Measurements from ENCODE around the gene PSORS1C1.
"Not testable (repeated sequence)": the region's sequence is repeated elsewhere in the genome, so short reads cannot be mapped to it uniquely, and the experiment has no call there.

The PSORS1C1 gene

GRCh38 chr6:31169123-31169857, 54.7 kb downstream of the PSORS1C1 start:
- no peaks in the 10 kb centered on the region for H3K27me3 ChIP-seq (ENCODE audit: control insufficient read depth, insufficient read depth, low read length)
- no peaks in the 10 kb centered on the region for H3K36me3 ChIP-seq (ENCODE audit: control insufficient read depth, insufficient read depth, low read length)
- H3K9ac ChIP-seq (ENCODE audit: low read length): peak overlapping the region; percentile 39
- H3K4me3 ChIP-seq (ENCODE audit: low read length): no peak overlapping the region
- H3K4me1 ChIP-seq (ENCODE audit: control insufficient read depth, insufficient read depth, low read length): peaks cover 19% of the 10 kb centered on the region
- no peaks in the 10 kb centered on the region for H3K9me3 ChIP-seq (ENCODE audit: control insufficient read depth, low read length)

- H3K4me3 ChIP-seq (ENCODE audit: low read length); H3K36me3 ChIP-seq (ENCODE audit: control insufficient read depth, insufficient read depth, low read length); H3K27me3 ChIP-seq (ENCODE audit: control insufficient read depth, insufficient read depth, low read length); H3K9me3 ChIP-seq (ENCODE audit: control insufficient read depth, low read length): not testable (repeated sequence)
- Histone ChIP-seq H3K4me1 (ENCODE audit: control insufficient read depth, insufficient read depth, low read length) (peaks cover 19% of the 10 kb centered on the region), H3K9ac (ENCODE audit: low read length) (peak overlapping the region; percentile 39)
These were observed 55.4 kb downstream of the PSORS1C1 start for GRCh38 chr6:31169858-31170599.

GRCh38 chr6:31170600-31170881, 55.9 kb downstream of the PSORS1C1 start, which contains the start of gene POU5F1:
Gene POU5F1 (minus strand): TSS chr6:31170682. CDS start chr6:31170620, 62 bp downstream.
- Histone ChIP-seq H3K36me3 (ENCODE audit: control insufficient read depth, insufficient read depth, low read length) (no peaks in the 10 kb centered on the region), H3K9me3 (ENCODE audit: control insufficient read depth, low read length) (no peaks in the 10 kb centered on the region), H3K27me3 (ENCODE audit: control insufficient read depth, insufficient read depth, low read length) (no peaks in the 10 kb centered on the region), H3K9ac (ENCODE audit: low read length) (peak within 1 kb of the TSS; percentile 39), H3K4me1 (ENCODE audit: control insufficient read depth, insufficient read depth, low read length) (peaks cover 19% of the 10 kb centered on the region), H3K4me3 (ENCODE audit: low read length) (no peak within 1 kb of the TSS)

GRCh38 chr6:31170987-31171671, 56.5 kb downstream of the PSORS1C1 start:
- Histone ChIP-seq H3K27me3 (ENCODE audit: control insufficient read depth, insufficient read depth, low read length) (no peaks in the 10 kb centered on the region), H3K9me3 (ENCODE audit: control insufficient read depth, low read length) (no peaks in the 10 kb centered on the region), H3K36me3 (ENCODE audit: control insufficient read depth, insufficient read depth, low read length) (no peaks in the 10 kb centered on the region), H3K9ac (ENCODE audit: low read length) (no peak overlapping the region), H3K4me3 (ENCODE audit: low read length) (no peak overlapping the region), H3K4me1 (ENCODE audit: control insufficient read depth, insufficient read depth, low read length) (peaks cover 19% of the 10 kb centered on the region)

GRCh38 chr6:31171931-31172905, 57.6 kb downstream of the PSORS1C1 start:
- Histone ChIP-seq H3K4me3 (ENCODE audit: low read length) (no peak overlapping the region), H3K27me3 (ENCODE audit: control insufficient read depth, insufficient read depth, low read length) (no peaks in the 10 kb centered on the region), H3K9ac (ENCODE audit: low read length) (no peak overlapping the region), H3K9me3 (ENCODE audit: control insufficient read depth, low read length) (no peaks in the 10 kb centered on the region), H3K4me1 (ENCODE audit: control insufficient read depth, insufficient read depth, low read length) (peaks cover 19% of the 10 kb centered on the region), H3K36me3 (ENCODE audit: control insufficient read depth, insufficient read depth, low read length) (no peaks in the 10 kb centered on the region)

GRCh38 chr6:31172973-31173384, 58.4 kb downstream of the PSORS1C1 start:
- Histone ChIP-seq H3K4me1 (ENCODE audit: control insufficient read depth, insufficient read depth, low read length) (peaks cover 19% of the 10 kb centered on the region), H3K9me3 (ENCODE audit: control insufficient read depth, low read length) (no peaks in the 10 kb centered on the region)

GRCh38 chr6:31173406-31173805, 58.8 kb downstream of the PSORS1C1 start:
- Histone ChIP-seq H3K36me3 (ENCODE audit: control insufficient read depth, insufficient read depth, low read length) (no peaks in the 10 kb centered on the region), H3K4me1 (ENCODE audit: control insufficient read depth, insufficient read depth, low read length) (peaks cover 21% of the 10 kb centered on the region), H3K27me3 (ENCODE audit: control insufficient read depth, insufficient read depth, low read length) (no peaks in the 10 kb centered on the region), H3K9ac (ENCODE audit: low read length) (no peak overlapping the region), H3K4me3 (ENCODE audit: low read length) (no peak overlapping the region), H3K9me3 (ENCODE audit: control insufficient read depth, low read length) (no peaks in the 10 kb centered on the region)

More at GRCh38 chr6:31172973-31173384, 58.4 kb downstream of the PSORS1C1 start:
- Histone ChIP-seq H3K4me3 (ENCODE audit: low read length) (no peak overlapping the region), H3K9ac (ENCODE audit: low read length) (no peak overlapping the region), H3K36me3 (ENCODE audit: control insufficient read depth, insufficient read depth, low read length) (no peaks in the 10 kb centered on the region), H3K27me3 (ENCODE audit: control insufficient read depth, insufficient read depth, low read length) (no peaks in the 10 kb centered on the region)

- no peak overlapping the region for H3K9ac ChIP-seq (ENCODE audit: low read length)
These were observed 59.8 kb downstream of the PSORS1C1 start for GRCh38 chr6:31174378-31174777.

GRCh38 chr6:31175971-31176370, 61.4 kb downstream of the PSORS1C1 start:
- Histone ChIP-seq H3K4me1 (ENCODE audit: control insufficient read depth, insufficient read depth, low read length) (peaks cover 27% of the 10 kb centered on the region), H3K36me3 (ENCODE audit: control insufficient read depth, insufficient read depth, low read length) (no peaks in the 10 kb centered on the region), H3K4me3 (ENCODE audit: low read length) (no peak overlapping the region), H3K9me3 (ENCODE audit: control insufficient read depth, low read length) (no peaks in the 10 kb centered on the region), H3K9ac (ENCODE audit: low read length) (no peak overlapping the region), H3K27me3 (ENCODE audit: control insufficient read depth, insufficient read depth, low read length) (no peaks in the 10 kb centered on the region)

More at GRCh38 chr6:31174378-31174777, 59.8 kb downstream of the PSORS1C1 start:
- H3K36me3 ChIP-seq (ENCODE audit: control insufficient read depth, insufficient read depth, low read length): no peaks in the 10 kb centered on the region
- H3K4me3 ChIP-seq (ENCODE audit: low read length): no peak overlapping the region
- no peaks in the 10 kb centered on the region for H3K27me3 ChIP-seq (ENCODE audit: control insufficient read depth, insufficient read depth, low read length)
- H3K9me3 ChIP-seq (ENCODE audit: control insufficient read depth, low read length): no peaks in the 10 kb centered on the region
- peaks cover 27% of the 10 kb centered on the region for H3K4me1 ChIP-seq (ENCODE audit: control insufficient read depth, insufficient read depth, low read length)

GRCh38 chr6:31178143-31179041, 63.8 kb downstream of the PSORS1C1 start:
- Histone ChIP-seq H3K9me3 (ENCODE audit: control insufficient read depth, low read length) (no peaks in the 10 kb centered on the region), H3K36me3 (ENCODE audit: control insufficient read depth, insufficient read depth, low read length) (no peaks in the 10 kb centered on the region), H3K4me1 (ENCODE audit: control insufficient read depth, insufficient read depth, low read length) (peaks cover 24% of the 10 kb centered on the region), H3K4me3 (ENCODE audit: low read length) (peak overlapping the region; percentile 4), H3K9ac (ENCODE audit: low read length) (peak overlapping the region; percentile 7), H3K27me3 (ENCODE audit: control insufficient read depth, insufficient read depth, low read length) (no peaks in the 10 kb centered on the region)

- Histone ChIP-seq H3K36me3 (ENCODE audit: control insufficient read depth, insufficient read depth, low read length) (no peaks in the 10 kb centered on the region), H3K27me3 (ENCODE audit: control insufficient read depth, insufficient read depth, low read length) (no peaks in the 10 kb centered on the region), H3K9me3 (ENCODE audit: control insufficient read depth, low read length) (no peaks in the 10 kb centered on the region), H3K4me3 (ENCODE audit: low read length) (peak overlapping the region; percentile 4), H3K9ac (ENCODE audit: low read length) (peak overlapping the region; percentile 7), H3K4me1 (ENCODE audit: control insufficient read depth, insufficient read depth, low read length) (peaks cover 24% of the 10 kb centered on the region)
These were observed 64.4 kb downstream of the PSORS1C1 start for GRCh38 chr6:31179042-31179386.
